Head of caudate nucleus (tissue), 42 donors: ENCODE measurements around the gene CELSR2.

Source experiments
- DNase-seq, 42 donors: peaks; one replicate each; pipeline versions ENCODE4 v3.0.0 to v3.0.0-alpha.2; 2020 to 2021; ENCODE audit warnings: mixed read lengths in 7 of 42
- intact Hi-C: fragments of 100-400 bp; cut with DNase I; formaldehyde crosslinking; loops from one replicate; pipeline ENCODE4 v1.15.0; 2022

Gene CELSR2

GRCh38 chr1:109306832-109307273 lies 57.5 kb downstream of the CELSR2 start, which contains the start of gene MYBPHL:
Gene MYBPHL, minus strand, starts transcription at chr1:109307011. Its CDS starts 20 bp downstream, at chr1:109306991.
- peak in 15 of 42 donors; percentile 16 to 68 (median 44) for DNase-seq
- intact Hi-C loops = no loop called here

DNA sequence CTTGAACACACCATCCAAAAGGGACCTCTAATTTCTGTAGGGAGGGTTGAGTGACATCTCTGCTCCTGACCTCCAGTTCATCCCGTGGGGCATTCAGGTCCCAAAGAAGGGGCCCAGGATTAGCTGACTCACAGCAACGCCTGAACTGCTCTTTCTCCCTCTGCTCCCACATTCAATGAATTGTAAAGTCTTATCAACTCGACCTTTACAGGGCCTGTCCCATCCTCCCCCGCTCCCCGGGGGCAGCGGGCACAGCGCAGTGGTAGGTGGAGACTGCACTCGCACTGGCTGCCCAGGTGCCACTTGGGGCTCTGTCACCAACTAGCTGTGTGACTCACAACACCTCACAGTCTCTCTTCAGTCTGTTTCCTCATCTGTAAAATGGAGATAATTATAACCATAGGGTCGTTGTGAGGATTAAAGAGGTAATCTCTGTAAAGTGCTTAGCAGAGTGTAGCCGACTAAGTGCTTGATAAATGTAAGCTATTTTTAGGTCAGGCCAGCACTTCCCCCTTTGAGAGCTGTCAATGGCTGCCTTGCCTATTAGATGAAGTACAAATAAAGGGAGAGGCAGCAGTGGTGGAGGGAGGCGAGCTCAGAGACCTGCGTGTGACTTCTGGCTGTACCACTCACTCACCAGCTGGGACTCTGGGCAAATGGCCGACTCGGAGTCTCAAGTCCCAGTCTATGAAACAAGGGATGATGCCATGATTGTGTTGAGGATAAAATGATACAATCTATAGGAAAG lies 58.1 kb downstream of the CELSR2 start:
- intact Hi-C loops = no loop called here
- peak; percentile 42 to 88 (median 70) for DNase-seq

- intact Hi-C loops = no loop called here
- DNase-seq = no peak
These were observed 60.0 kb downstream of the CELSR2 start for GRCh38 chr1:109309347-109309746.

DNA sequence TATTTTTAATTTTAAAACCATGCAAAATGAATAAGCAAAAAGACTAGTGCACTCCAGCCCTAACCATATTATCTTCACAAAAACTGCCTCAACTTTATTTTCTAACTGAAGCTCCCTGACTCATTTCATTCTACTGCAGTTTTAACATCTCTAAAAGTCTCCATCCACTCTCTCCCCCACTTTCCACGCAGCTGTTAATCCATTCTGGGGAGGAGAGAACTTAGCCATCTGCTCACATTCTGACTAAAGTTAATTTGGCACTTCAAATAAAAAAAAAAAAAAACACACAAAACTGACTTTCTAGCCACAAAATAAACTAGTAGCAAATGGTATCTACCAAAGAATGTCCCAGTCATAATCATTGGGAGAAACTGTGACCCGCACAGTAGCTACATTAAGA lies 62.9 kb downstream of the CELSR2 start:
- intact Hi-C loops = loop anchor here (5.0 kb wide), 1 partner anchor 35 kb away; no protein-coding TSS in a partner anchor
- peak in 1 of 42 donors; percentile 37 for DNase-seq

- intact Hi-C loops = loop anchor here (5.0 kb wide), 1 partner anchor 36 kb away; no protein-coding TSS in a partner anchor
- DNase-seq = peak; percentile 73 to 95 (median 87)
These were observed 63.8 kb downstream of the CELSR2 start for GRCh38 chr1:109312978-109313775.

DNA sequence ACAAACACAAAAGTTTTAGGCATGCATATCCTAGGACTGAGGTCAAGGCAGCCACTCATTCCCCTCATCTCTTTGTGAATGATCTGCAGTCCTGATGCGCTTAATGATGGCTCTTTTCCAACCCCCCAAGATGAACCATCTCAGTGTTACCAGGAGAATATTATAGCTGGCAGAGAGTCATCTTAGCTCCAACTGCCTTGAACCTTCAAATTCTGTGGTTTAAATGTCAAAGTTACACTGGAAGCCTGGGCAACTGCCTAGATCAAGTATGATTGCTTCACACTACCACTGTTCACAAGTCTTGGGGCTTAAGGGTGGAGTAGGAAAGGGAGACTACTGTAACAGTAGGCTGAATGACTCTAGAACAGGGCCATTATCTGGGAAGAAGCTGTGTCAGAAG lies 65.5 kb downstream of the CELSR2 start:
- peak in 1 of 42 donors; percentile 43 for DNase-seq
- intact Hi-C loops = loop anchor here (5.0 kb wide), 1 partner anchor 37 kb away; no protein-coding TSS in a partner anchor

GRCh38 chr1:109315288-109315687 lies 65.9 kb downstream of the CELSR2 start:
- intact Hi-C loops = no loop called here

GRCh38 chr1:109316506-109316905 lies 67.2 kb downstream of the CELSR2 start:
- no peak for DNase-seq
- intact Hi-C loops = no loop called here

More at GRCh38 chr1:109315288-109315687, 65.9 kb downstream of the CELSR2 start:
- peak in 2 of 42 donors; percentile 14 to 40 for DNase-seq

- peak in 2 of 42 donors; percentile 2 to 22 for DNase-seq
- intact Hi-C loops = no loop called here
These were observed 69.8 kb downstream of the CELSR2 start for GRCh38 chr1:109319114-109319513.

DNA sequence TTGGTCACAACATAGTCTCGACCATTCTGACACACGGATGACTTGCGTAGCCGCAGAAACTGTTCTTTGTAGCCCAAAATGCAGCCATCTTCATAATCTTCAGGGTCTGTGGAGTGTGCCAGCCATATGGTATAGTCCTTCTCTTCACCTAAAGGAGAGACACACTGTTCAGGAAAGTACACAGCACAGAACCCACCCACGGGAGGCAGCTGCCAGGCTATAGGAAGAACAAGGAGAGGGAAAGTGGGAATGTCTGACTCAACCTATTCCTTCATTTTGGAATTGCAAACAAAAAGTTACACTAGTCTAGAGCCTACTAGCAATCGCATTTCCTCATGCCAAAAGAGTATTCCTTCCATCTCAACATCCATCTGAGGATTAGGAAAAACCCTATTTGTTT lies 73.6 kb downstream of the CELSR2 start:
- DNase-seq = peak in 2 of 42 donors; percentile 28 to 51
- intact Hi-C loops = no loop called here
